Epithelial cell of esophagus (primary cell): Measurements from ENCODE around the gene ZNF749.

Experiments used
- DNase-seq: peaks from one replicate; pipeline ENCODE4 v3.0.0; 2010; ENCODE audit warnings: low read depth
- H3K4me3 ChIP-seq: 2 replicates; pipeline ENCODE4 v1.5.1; 2011; ENCODE audit warnings: mild to moderate bottlenecking, low read length, control low read depth
- TF ChIP-seq, protein P1 (sequence below): IDR thresholded peaks from 2 replicates; pipeline ENCODE4 v1.5.1; 2011; ENCODE audit warnings: low read depth, mild to moderate bottlenecking, low read length, control low read depth, inconsistent platforms; ENCODE audit not compliant: insufficient read depth; ENCODE audit errors: missing control alignments

ZNF749 gene

DNA sequence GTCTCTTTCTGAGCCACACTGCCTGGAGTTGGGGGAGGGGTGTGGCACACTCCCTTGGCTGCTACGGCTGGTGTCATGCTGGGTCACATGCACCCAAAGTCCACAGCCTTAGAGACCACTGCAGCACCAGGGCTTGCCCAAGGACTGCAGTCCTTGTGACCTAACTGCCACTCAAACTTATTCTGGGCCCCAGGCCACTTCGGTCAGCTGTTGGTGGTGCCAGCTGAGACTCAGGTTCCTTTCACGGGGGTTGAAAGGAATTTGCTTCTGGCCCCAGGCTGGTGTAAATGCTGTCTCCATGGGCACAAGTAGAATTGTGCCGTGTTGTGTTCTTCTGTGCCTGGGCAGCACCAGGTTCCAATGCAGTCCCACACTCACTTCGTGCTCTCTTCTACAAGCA, 31.4 kb downstream of the ZNF749 start:
- no peak for DNase-seq
- no peak overlapping the region for H3K4me3 ChIP-seq
- TF ChIP-seq, protein P1, sequence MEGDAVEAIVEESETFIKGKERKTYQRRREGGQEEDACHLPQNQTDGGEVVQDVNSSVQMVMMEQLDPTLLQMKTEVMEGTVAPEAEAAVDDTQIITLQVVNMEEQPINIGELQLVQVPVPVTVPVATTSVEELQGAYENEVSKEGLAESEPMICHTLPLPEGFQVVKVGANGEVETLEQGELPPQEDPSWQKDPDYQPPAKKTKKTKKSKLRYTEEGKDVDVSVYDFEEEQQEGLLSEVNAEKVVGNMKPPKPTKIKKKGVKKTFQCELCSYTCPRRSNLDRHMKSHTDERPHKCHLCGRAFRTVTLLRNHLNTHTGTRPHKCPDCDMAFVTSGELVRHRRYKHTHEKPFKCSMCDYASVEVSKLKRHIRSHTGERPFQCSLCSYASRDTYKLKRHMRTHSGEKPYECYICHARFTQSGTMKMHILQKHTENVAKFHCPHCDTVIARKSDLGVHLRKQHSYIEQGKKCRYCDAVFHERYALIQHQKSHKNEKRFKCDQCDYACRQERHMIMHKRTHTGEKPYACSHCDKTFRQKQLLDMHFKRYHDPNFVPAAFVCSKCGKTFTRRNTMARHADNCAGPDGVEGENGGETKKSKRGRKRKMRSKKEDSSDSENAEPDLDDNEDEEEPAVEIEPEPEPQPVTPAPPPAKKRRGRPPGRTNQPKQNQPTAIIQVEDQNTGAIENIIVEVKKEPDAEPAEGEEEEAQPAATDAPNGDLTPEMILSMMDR = no peak

DNA sequence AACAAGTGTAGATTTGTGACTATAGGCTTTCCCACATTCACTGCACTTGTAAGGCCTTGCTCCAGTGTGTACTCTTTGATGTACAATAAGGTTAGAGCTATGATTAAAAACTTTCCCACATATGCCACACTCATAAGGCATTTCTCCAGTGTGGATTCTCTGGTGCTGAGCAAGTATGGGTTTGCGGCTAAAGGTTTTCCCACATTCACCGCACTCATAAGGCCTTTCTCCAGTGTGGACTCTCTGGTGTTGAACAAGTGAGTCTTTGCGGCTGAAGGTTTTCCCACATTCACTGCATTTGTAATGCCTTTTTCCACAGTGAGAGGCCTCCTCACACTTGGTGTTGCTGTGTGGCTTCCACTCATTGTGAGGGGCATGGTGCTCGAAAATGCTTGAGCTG, 38.5 kb downstream of the ZNF749 start:
- H3K4me3 ChIP-seq = no peak overlapping the region
- no peak for DNase-seq
- TF ChIP-seq, protein P1 = no peak

DNA sequence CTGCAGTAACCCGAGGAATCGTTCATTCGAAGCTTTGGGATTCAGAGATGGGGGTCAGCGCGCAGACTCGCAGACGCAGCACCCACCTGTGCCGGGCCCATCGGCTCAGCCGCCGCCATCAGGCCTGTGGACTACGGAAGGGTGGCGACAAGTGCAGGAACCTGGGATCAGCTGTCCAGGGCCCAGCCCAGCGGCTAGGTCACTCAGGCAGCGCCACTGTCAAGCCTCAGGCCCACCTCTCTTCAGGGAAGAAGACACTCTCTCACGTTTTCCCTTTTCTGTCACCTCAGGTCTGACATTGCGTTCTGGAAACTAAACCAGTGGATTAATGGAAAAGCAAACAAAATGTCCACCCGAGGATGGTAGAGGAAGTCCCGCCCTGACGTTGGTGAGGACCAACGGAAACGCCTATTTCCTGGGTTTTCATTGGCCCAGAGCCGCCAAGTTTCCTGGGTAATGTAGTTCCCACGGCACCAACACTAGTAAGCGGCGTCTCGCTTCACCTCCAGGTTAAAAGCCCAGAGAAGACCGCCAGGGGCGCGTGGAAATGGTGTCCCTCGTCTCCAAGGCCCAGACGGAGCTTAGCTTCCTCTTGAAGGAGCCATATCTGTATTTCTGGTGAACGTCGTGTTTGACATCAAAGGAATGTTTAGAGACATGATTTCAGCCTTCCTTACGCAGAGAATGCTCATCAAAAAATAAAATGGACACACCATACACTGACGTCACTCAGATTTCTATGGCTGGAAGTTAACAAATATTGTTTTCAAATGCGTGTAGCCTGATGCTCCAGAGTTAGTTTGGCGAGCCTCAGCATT, 42.3 kb downstream of the ZNF749 start, which contains the start of gene ZNF772:
ZNF772 (minus strand) TSS at position 376 of the 818 bp plus-strand sequence; CDS start at position 119, 257 bp downstream.
- H3K4me3 ChIP-seq = peak within 1 kb of the TSS; percentile 84
- DNase-seq = peak; percentile 94
- TF ChIP-seq, protein P1 = peak; percentile 51

DNA sequence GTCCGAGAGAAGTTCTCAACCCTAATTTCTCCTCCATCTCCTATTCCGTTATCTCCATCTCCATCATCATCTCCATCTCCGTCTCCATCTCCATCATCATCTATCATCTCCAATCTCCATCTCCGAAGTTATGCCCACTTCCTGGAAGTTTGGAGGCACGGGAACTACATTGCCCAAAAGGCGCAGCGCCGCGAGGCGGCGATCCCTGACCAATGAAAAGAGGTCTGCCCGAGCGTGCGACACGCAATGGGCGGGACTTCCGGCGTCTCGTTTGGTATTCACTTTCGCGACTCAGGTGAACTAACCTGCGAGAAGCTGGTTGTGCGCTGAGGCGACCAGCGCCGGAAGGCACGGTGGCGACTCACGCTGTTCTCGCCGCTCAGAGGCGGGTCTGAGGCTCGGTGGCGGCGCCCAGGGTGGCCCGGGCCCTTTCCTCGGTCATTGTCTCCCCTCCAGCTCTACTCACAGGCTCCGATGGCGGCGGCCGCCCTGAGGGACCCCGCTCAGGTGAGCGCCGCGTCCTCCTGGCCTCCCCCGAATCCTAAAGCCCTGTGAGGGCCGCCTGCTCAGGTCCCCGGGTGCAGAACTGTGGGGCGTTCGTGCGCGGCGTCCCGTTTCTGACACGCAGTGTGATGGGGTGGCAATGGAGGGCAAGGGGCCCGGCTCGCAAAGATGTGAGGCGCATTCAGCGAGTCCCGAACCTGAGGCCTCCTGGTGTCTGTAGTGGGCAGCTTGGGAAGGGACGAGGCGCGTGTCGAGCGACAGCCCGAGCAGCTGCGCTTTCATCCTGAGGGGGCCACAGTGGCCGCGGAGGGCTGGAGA, 52.6 kb downstream of the ZNF749 start, which contains the start of gene ZNF419:
ZNF419 (plus strand) TSS at position 274 of the 822 bp plus-strand sequence; CDS start at position 475, 201 bp downstream.
- H3K4me3 ChIP-seq = peak within 1 kb of the TSS; percentile 69
- DNase-seq = peak; percentile 97

DNA sequence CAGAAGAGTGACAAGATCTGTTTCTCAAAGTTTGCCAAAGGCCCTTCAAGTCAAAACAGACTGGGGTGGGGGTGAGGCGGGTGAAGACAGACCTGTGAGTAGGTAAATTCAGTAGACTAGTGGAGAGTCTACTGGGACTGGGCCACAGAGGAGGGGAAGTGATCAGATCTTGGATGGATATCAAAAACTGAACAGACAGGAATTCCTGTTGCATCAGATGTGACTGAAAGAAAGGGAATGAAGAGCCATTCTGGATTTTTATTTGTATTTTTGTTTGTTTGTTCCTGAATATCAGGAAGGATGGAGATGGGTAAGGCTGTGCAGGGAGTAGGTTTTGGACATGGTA, 53.1 kb downstream of the ZNF749 start:
- peak; percentile 7 for DNase-seq
- peak overlapping the region; percentile 47 for H3K4me3 ChIP-seq
